ENCODE measurements around the gene MYBPC2. TPM values are rescaled to one million over a fixed set of nuclear protein-coding genes. Genes with fewer than 3 reads are reported as not detected.
"Not testable (repeated sequence)": the region's sequence is repeated elsewhere in the genome, so short reads cannot be mapped to it uniquely, and the experiment has no call there.

The MYBPC2 gene
- total RNA-seq = 0.35 TPM in 1 of 2 replicates, not detected in the other

- no peak for DNase-seq (ENCODE audit: low read depth)
Observed at GRCh38 chr19:50432221-50433028, at the start of gene MYBPC2. MYBPC2 (plus strand) TSS chr19:50432892; CDS start chr19:50432954, 62 bp downstream.

- no peak for DNase-seq (ENCODE audit: low read depth)
Observed at GRCh38 chr19:50383001-50383851, 49.5 kb upstream of the MYBPC2 start.

GRCh38 chr19:50383852-50384684 is 48.6 kb upstream of the MYBPC2 start, which contains the start of gene POLD1:
POLD1 (plus strand) TSS chr19:50384347; CDS start chr19:50398852, 14,505 bp downstream.
- peak; percentile 91 for DNase-seq (ENCODE audit: low read depth)

GRCh38 chr19:50384685-50385535 is 47.8 kb upstream of the MYBPC2 start:
- peak; percentile 16 for DNase-seq (ENCODE audit: low read depth)

- no peak for DNase-seq (ENCODE audit: low read depth)
Observed at GRCh38 chr19:50387176-50387867, 45.4 kb upstream of the MYBPC2 start.

GRCh38 chr19:50387868-50388245 is 44.8 kb upstream of the MYBPC2 start:
- no peak for DNase-seq (ENCODE audit: low read depth)

GRCh38 chr19:50390295-50390694 is 42.4 kb upstream of the MYBPC2 start:
- not testable (repeated sequence) for DNase-seq (ENCODE audit: low read depth)

GRCh38 chr19:50390952-50391351 is 41.7 kb upstream of the MYBPC2 start:
- DNase-seq (ENCODE audit: low read depth) = not testable (repeated sequence)

GRCh38 chr19:50392759-50393158 is 39.9 kb upstream of the MYBPC2 start:
- DNase-seq (ENCODE audit: low read depth) = no peak

GRCh38 chr19:50393589-50393988 is 39.1 kb upstream of the MYBPC2 start:
- DNase-seq (ENCODE audit: low read depth) = no peak

- DNase-seq (ENCODE audit: low read depth) = no peak
Observed at GRCh38 chr19:50394017-50394416, 38.7 kb upstream of the MYBPC2 start.

GRCh38 chr19:50398675-50399367 is 33.9 kb upstream of the MYBPC2 start:
- DNase-seq (ENCODE audit: low read depth) = no peak

- DNase-seq (ENCODE audit: low read depth) = no peak
Observed at GRCh38 chr19:50399368-50399745, 33.3 kb upstream of the MYBPC2 start.

GRCh38 chr19:50401605-50402450 is 30.9 kb upstream of the MYBPC2 start:
- DNase-seq (ENCODE audit: low read depth) = no peak

- DNase-seq (ENCODE audit: low read depth) = no peak
Observed at GRCh38 chr19:50402544-50403301, 30.0 kb upstream of the MYBPC2 start.

- no peak for DNase-seq (ENCODE audit: low read depth)
Observed at GRCh38 chr19:50406156-50406820, 26.4 kb upstream of the MYBPC2 start.

- no peak for DNase-seq (ENCODE audit: low read depth)
Observed at GRCh38 chr19:50406829-50407228, 25.9 kb upstream of the MYBPC2 start.
